ENCODE data around the gene SPSB4.
"Not testable (repeated sequence)": the region's sequence is repeated elsewhere in the genome, so short reads cannot be mapped to it uniquely, and the experiment has no call there.

Gene SPSB4

DNA sequence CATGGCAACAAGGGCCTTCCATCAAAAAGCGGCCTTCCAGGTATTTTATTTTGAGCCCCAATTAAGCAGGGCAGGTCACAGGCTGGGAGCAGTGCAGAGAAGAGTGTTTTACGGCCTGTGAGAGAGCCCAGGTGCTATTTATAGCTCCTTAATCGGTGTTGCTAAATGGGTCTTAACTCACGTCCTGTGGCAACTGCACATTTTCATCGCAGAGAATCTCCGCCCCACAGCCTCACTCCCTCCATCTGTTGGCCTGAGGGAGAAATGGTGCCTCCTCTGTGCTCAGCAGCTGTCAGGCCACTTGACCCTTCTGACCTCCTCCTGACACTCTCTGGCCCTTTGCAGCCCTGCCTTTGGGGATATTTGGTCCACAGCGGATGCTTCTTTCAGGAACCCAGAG, 58.6 kb downstream of the SPSB4 start:
- no peaks in the 10 kb centered on the region for H3K9me3 ChIP-seq (ENCODE audit: control insufficient read depth, insufficient read depth, low read length)
- H3K27me3 ChIP-seq (ENCODE audit: control insufficient read depth, insufficient read depth, low read length): no peaks in the 10 kb centered on the region
- H3K27ac ChIP-seq (ENCODE audit: low read depth, low read length): no peak overlapping the region
- H3K4me3 ChIP-seq (ENCODE audit: low read depth, low read length): no peak overlapping the region
- H3K9ac ChIP-seq (ENCODE audit: low read depth, low read length): no peak overlapping the region
- H3K36me3 ChIP-seq (ENCODE audit: control insufficient read depth, insufficient read depth, low read length): no peaks in the 10 kb centered on the region
- H3K4me1 ChIP-seq (ENCODE audit: control insufficient read depth, insufficient read depth, low read length): 0 out of 2 replicates have a peak, but pooled peaks cover 4% of the 10 kb centered on the region

DNA sequence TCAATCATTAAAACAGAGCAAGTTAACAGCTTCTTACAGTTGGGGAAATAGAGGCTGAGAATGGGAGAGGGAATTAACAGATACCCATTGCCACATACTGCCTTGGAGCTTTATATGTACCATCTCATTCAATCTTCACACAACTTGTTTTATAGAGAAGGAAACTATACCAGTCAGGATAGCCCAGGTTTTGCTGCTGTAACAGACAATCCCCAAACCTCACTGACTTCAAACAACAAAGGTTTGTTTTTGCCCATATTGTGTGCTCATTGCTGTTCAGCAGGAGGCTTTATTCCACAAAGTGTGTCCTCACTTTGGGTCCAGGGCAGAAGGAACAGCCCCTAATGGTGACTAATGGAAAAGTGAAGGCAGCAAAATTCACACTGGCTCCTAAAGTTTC, 59.2 kb downstream of the SPSB4 start:
- Histone ChIP-seq H3K36me3 (ENCODE audit: control insufficient read depth, insufficient read depth, low read length) (no peaks in the 10 kb centered on the region), H3K27me3 (ENCODE audit: control insufficient read depth, insufficient read depth, low read length) (no peaks in the 10 kb centered on the region), H3K9me3 (ENCODE audit: control insufficient read depth, insufficient read depth, low read length) (no peaks in the 10 kb centered on the region), H3K27ac (ENCODE audit: low read depth, low read length) (no peak overlapping the region), H3K4me1 (ENCODE audit: control insufficient read depth, insufficient read depth, low read length) (0 out of 2 replicates have a peak, but pooled peaks cover 4% of the 10 kb centered on the region), H3K4me3 (ENCODE audit: low read depth, low read length) (no peak overlapping the region), H3K9ac (ENCODE audit: low read depth, low read length) (no peak overlapping the region)

DNA sequence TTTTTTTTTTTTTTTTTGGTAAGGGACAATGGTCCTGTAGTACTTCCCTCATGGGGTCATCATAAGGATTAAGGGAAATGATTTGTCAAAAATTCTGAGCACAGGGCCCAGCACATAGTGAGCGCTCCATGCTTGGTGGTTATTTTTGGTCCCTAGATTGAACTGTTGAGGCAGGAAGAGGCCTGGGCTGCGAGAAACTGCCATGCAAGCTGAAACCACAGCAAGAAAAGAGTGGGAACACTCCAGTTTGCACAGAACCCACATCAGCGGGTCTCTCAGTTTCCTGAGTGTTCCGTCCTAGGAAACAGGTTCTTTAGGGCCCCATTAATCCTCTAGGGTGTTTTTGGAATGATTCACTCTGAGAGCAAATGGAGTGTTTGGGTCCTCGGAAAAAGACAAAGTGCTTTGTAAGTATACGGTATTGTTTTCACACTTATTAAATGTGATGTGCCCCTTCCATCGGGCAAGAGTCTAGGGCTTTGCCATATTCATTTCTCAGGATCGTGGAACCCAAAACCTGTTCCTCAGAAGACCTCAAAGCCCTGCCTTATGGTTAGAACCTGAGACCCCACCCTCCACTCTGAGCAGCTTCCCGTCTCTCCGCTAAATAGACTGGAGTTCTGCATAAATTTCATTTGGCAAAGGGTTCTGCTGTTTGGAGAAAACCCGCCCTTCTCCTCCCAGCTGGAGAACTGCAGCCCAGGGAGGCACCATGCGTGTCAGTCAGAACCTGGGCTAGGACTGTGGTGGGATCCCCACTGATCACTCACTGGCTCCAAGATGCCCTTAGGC, 60.4 kb downstream of the SPSB4 start:
- no peak overlapping the region for H3K27ac ChIP-seq (ENCODE audit: low read depth, low read length)
- H3K9me3 ChIP-seq (ENCODE audit: control insufficient read depth, insufficient read depth, low read length): no peaks in the 10 kb centered on the region
- H3K9ac ChIP-seq (ENCODE audit: low read depth, low read length): no peak overlapping the region

DNA sequence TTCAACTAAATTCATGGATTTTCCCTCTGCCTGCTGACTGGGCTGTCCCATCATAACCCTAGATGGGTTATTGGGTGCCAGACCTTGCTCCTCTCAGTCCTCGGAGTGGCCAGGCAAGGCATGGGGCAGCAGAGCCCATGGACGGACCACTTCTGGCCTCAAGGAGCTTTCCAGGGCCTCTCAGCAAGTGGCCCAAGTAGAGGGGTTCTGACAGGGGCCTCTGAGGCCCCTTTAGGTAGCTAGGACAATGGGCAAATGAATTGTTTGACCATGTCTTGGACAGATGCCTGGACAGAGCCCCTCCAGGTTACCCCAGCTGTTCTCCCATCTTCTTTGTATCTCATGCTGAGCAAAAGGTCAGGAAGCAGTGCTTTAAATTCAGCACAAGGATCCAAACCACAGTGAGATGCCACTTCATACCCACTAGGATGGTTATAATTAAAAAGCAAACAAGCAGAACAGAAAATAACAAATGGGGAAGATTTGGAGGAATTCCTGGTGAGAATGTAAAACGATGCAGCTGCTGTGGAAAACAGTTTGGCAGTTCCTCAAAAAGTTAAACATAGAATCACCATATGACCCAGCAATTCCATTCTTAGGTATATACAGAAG, 61.6 kb downstream of the SPSB4 start:
- H3K27me3 ChIP-seq (ENCODE audit: control insufficient read depth, insufficient read depth, low read length): no peaks in the 10 kb centered on the region
- no peak overlapping the region for H3K27ac ChIP-seq (ENCODE audit: low read depth, low read length)
- H3K4me1 ChIP-seq (ENCODE audit: control insufficient read depth, insufficient read depth, low read length): no peaks in the 10 kb centered on the region
- no peaks in the 10 kb centered on the region for H3K9me3 ChIP-seq (ENCODE audit: control insufficient read depth, insufficient read depth, low read length)
- no peak overlapping the region for H3K9ac ChIP-seq (ENCODE audit: low read depth, low read length)
- H3K36me3 ChIP-seq (ENCODE audit: control insufficient read depth, insufficient read depth, low read length): no peaks in the 10 kb centered on the region
- no peak overlapping the region for H3K4me3 ChIP-seq (ENCODE audit: low read depth, low read length)

More for the DNA sequence above, 60.4 kb downstream of the SPSB4 start:
- no peaks in the 10 kb centered on the region for H3K27me3 ChIP-seq (ENCODE audit: control insufficient read depth, insufficient read depth, low read length)
- H3K4me3 ChIP-seq (ENCODE audit: low read depth, low read length): no peak overlapping the region
- no peaks in the 10 kb centered on the region for H3K4me1 ChIP-seq (ENCODE audit: control insufficient read depth, insufficient read depth, low read length)
- no peaks in the 10 kb centered on the region for H3K36me3 ChIP-seq (ENCODE audit: control insufficient read depth, insufficient read depth, low read length)

DNA sequence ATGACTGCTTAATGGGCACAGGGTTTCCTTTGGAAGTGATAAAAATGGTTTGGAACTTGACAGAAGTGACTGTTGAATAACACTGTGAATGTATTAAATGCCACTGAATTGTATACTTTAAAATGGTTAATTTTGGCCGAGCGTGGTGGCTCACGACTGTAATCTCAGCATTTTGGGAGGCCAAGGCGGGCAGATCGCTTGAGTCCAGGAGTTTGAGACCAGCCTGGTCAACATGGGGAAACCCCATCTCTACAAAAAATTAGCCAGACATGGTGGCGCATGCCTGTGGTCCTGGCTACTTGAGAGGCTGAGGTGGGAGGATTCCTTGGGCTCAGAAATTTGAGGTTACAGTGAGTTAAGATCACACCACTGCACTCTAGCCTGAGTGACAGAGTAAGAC, 62.5 kb downstream of the SPSB4 start:
- H3K27me3 ChIP-seq (ENCODE audit: control insufficient read depth, insufficient read depth, low read length); H3K9me3 ChIP-seq (ENCODE audit: control insufficient read depth, insufficient read depth, low read length); H3K36me3 ChIP-seq (ENCODE audit: control insufficient read depth, insufficient read depth, low read length); H3K9ac ChIP-seq (ENCODE audit: low read depth, low read length); H3K4me3 ChIP-seq (ENCODE audit: low read depth, low read length); H3K27ac ChIP-seq (ENCODE audit: low read depth, low read length); H3K4me1 ChIP-seq (ENCODE audit: control insufficient read depth, insufficient read depth, low read length): not testable (repeated sequence)

DNA sequence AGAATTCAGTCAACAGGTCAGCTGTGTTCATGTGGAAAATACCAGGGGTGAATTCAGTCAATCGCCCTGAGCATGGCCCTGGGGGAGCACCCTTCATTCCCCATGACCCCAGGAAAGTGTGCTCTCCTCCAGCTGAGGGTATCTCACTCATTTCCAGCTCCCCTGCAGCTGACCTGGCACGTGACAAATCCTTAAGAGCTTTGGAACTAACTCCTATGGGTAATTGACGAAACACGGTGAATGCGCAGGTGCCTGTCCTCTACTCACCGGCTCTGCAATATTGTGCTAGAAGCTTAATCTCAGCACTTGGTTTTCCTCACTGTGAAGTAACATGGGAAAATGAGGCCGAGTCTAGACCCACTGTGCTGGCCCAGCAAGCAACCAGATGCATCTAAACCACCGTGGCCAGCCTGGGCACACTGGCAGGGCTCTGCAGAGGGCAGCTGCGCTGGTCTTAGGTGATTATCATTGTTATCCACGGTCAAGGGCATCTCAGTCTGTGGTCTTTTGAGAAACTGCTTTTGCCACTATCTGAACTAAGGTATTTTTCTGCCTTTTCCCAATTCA, 63.1 kb downstream of the SPSB4 start:
- Histone ChIP-seq H3K27me3 (ENCODE audit: control insufficient read depth, insufficient read depth, low read length) (no peaks in the 10 kb centered on the region), H3K27ac (ENCODE audit: low read depth, low read length) (no peak overlapping the region), H3K4me3 (ENCODE audit: low read depth, low read length) (no peak overlapping the region), H3K36me3 (ENCODE audit: control insufficient read depth, insufficient read depth, low read length) (no peaks in the 10 kb centered on the region), H3K4me1 (ENCODE audit: control insufficient read depth, insufficient read depth, low read length) (no peaks in the 10 kb centered on the region), H3K9me3 (ENCODE audit: control insufficient read depth, insufficient read depth, low read length) (no peaks in the 10 kb centered on the region), H3K9ac (ENCODE audit: low read depth, low read length) (no peak overlapping the region)

DNA sequence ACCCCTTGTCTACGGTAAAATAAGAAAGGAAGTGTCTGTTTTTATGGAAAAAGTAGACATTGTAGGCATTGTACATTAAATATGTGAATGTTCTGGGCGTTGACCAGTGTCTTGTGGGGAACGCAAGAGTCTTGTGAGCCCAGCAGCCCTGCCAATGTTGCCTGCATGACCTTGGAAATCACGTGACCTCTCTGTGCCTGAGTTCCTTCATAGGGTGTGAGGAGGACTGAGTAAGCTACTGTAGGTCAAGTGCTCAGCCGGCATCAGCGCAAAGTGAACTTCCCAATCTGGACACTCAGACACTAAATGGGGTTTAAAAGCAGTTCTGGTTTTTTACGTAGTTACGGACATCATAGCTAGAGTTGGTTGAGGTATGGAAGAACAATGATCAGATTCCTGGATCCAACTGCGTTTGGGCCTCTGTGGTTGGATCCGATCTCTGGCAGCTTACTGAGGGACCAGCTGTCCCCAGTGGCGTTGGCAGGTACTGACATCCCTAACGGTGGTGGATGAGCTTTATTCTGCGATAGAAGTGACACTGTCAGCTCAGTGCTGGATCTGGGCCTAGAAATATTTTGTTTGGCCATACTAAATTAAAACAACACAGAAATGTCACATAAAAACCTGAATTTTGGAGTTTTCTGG, 63.8 kb downstream of the SPSB4 start:
- Histone ChIP-seq H3K27me3 (ENCODE audit: control insufficient read depth, insufficient read depth, low read length) (no peaks in the 10 kb centered on the region), H3K4me3 (ENCODE audit: low read depth, low read length) (no peak overlapping the region), H3K36me3 (ENCODE audit: control insufficient read depth, insufficient read depth, low read length) (no peaks in the 10 kb centered on the region), H3K9ac (ENCODE audit: low read depth, low read length) (no peak overlapping the region), H3K4me1 (ENCODE audit: control insufficient read depth, insufficient read depth, low read length) (no peaks in the 10 kb centered on the region), H3K27ac (ENCODE audit: low read depth, low read length) (no peak overlapping the region), H3K9me3 (ENCODE audit: control insufficient read depth, insufficient read depth, low read length) (no peaks in the 10 kb centered on the region)

DNA sequence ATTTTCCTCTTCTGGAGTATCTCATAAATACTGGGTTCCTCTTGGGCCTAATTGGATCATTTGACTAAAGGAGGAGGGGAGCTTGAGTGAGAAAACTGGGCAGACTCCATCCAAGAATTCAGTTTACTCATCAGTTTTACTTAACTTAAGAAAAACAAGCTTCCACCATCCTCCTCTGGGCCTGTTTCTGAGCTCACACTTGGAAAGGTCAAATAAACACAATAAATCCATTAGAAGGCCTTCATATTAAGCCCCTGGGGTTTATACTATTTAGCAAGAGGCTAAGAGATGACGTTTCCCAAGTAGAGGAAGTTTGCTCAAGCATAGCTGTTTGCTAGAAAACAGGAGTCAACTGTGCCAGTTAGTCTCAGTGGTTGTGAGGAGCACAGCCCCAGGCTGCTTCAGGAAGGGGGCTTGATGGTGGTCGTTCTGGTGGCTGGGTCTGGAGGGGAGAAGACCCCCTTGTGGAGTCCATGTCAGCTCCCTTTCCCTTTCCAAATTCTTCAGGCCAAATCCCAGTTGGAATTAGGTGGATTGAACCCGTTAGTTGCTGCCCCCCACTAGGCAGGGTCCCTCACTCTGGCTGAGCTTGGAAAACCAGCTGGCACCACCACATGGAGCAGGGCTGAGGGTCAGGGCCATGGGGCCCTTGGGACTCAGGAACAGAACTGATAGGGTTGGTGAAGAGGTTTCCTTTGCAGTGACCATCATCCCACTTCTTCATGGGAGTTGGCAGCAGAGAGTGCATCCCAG, 64.8 kb downstream of the SPSB4 start:
- no peaks in the 10 kb centered on the region for H3K27me3 ChIP-seq (ENCODE audit: control insufficient read depth, insufficient read depth, low read length)
- H3K4me1 ChIP-seq (ENCODE audit: control insufficient read depth, insufficient read depth, low read length): no peaks in the 10 kb centered on the region
- H3K4me3 ChIP-seq (ENCODE audit: low read depth, low read length): no peak overlapping the region
- no peak overlapping the region for H3K9ac ChIP-seq (ENCODE audit: low read depth, low read length)
- H3K9me3 ChIP-seq (ENCODE audit: control insufficient read depth, insufficient read depth, low read length): no peaks in the 10 kb centered on the region
- no peak overlapping the region for H3K27ac ChIP-seq (ENCODE audit: low read depth, low read length)
- H3K36me3 ChIP-seq (ENCODE audit: control insufficient read depth, insufficient read depth, low read length): no peaks in the 10 kb centered on the region

DNA sequence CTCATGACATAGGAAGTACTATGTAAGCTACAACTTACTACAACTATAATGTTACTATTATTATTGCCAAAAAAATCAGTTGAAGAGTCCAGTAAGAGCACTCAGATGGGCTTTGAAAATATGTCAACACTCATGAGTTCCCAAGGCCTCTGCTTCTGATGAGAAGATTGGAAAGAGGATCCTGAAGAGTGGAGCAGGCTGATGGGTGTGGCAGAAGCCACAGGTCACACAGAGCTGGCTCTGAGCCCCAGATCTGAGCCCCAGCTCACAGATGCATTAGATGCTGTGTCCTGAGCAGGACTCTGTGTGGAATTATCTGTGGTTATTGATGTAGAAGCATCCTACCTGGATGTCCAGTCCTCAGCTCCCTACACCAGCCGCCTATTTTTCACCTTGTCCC, 65.6 kb downstream of the SPSB4 start:
- no peaks in the 10 kb centered on the region for H3K27me3 ChIP-seq (ENCODE audit: control insufficient read depth, insufficient read depth, low read length)
- no peaks in the 10 kb centered on the region for H3K36me3 ChIP-seq (ENCODE audit: control insufficient read depth, insufficient read depth, low read length)
- H3K4me1 ChIP-seq (ENCODE audit: control insufficient read depth, insufficient read depth, low read length): no peaks in the 10 kb centered on the region
- no peak overlapping the region for H3K4me3 ChIP-seq (ENCODE audit: low read depth, low read length)
- H3K9me3 ChIP-seq (ENCODE audit: control insufficient read depth, insufficient read depth, low read length): no peaks in the 10 kb centered on the region
- H3K27ac ChIP-seq (ENCODE audit: low read depth, low read length): no peak overlapping the region
- no peak overlapping the region for H3K9ac ChIP-seq (ENCODE audit: low read depth, low read length)

DNA sequence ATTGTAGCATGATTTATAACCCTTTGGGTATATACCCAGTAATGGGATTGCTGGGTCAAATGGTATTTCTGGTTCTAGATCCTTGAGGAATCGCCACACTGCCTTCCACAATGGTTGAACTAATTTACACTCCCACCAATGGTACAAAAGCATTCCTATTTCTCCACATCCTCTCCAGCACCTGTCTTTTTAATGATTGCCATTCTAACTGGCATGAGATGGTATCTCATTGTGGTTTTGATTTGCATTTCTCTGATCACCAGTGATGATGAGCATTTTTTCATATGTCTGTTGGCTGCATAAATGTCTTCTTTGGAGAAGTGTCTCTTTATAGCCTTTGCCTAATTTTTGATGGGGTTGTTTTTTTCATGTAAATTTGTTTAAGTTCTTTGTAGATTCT, 66.8 kb downstream of the SPSB4 start:
- H3K9me3 ChIP-seq (ENCODE audit: control insufficient read depth, insufficient read depth, low read length); H3K27ac ChIP-seq (ENCODE audit: low read depth, low read length): not testable (repeated sequence)

More for the DNA sequence above, 66.8 kb downstream of the SPSB4 start:
- H3K36me3 ChIP-seq (ENCODE audit: control insufficient read depth, insufficient read depth, low read length); H3K4me1 ChIP-seq (ENCODE audit: control insufficient read depth, insufficient read depth, low read length); H3K4me3 ChIP-seq (ENCODE audit: low read depth, low read length); H3K9ac ChIP-seq (ENCODE audit: low read depth, low read length); H3K27me3 ChIP-seq (ENCODE audit: control insufficient read depth, insufficient read depth, low read length): not testable (repeated sequence)

Measured in HUES48 (cell line).